Activated CD8-positive, alpha-beta T cell treated with anti-CD3 and anti-CD28 coated beads for 36 hours (primary cell): ENCODE results near the gene RBP4. TPM values are rescaled to one million over a fixed set of nuclear protein-coding genes. Genes with fewer than 3 reads are reported as not detected.

Experiments
- ATAC-seq: fragments of 200-7000 bp; cut with Tn5 transposase; one replicate; pipeline ENCODE4 v1.10.0; 2021; ENCODE audit warnings: mild to moderate bottlenecking, moderate library complexity
- CTCF ChIA-PET: fragments of 350-600 bp; sonication (Branson Sonifier 250); formaldehyde crosslinking; loops from one replicate; lab custom pipeline; 2021; ENCODE audit warnings: antibody characterized with exemption; lab: Charles Lee
- POLR2A ChIA-PET: fragments of 350-600 bp; sonication (Branson Sonifier 250); formaldehyde crosslinking; loops from one replicate; lab custom pipeline; 2021; ENCODE audit warnings: antibody characterized with exemption; lab: Charles Lee
- DNase-seq: peaks from one replicate; pipeline ENCODE4 v3.0.0-alpha.2; 2020
- H3K27ac Mint-ChIP-seq: one replicate; pipeline ENCODE4 v1.8.0; 2021; ENCODE audit warnings: mild to moderate bottlenecking, mixed read lengths
- H3K27me3 Mint-ChIP-seq: one replicate; pipeline ENCODE4 v1.8.0; 2021; ENCODE audit warnings: mixed read lengths
- H3K36me3 Mint-ChIP-seq: one replicate; pipeline ENCODE4 v1.8.0; 2021; ENCODE audit warnings: low read depth, mixed read lengths
- H3K4me1 Mint-ChIP-seq: one replicate; pipeline ENCODE4 v1.8.0; 2021; ENCODE audit warnings: low read depth, mixed read lengths
- H3K4me3 Mint-ChIP-seq: one replicate; pipeline ENCODE4 v1.8.0; 2021; ENCODE audit warnings: mild to moderate bottlenecking, moderate library complexity, mixed read lengths
- H3K9me3 Mint-ChIP-seq: one replicate; pipeline ENCODE4 v1.8.0; 2021; ENCODE audit warnings: mixed read lengths
- CTCF ChIP-seq: fragments of 200-600 bp; IDR thresholded peaks from one replicate; pipeline ENCODE4 v1.8.0; 2022; ENCODE audit warnings: antibody characterized with exemption, mild to moderate bottlenecking
- intact Hi-C: fragments of 100-400 bp; cut with micrococcal nuclease; formaldehyde crosslinking; loops from one replicate; pipeline ENCODE4 v1.10.0; 2022
- total RNA-seq, 2 experiments: library from RNA; stranded (reverse); gene quantifications; one replicate each; pipeline ENCODE4 v1.2.3, GENCODE V29; 2021

RBP4 gene
- total RNA-seq, 2 experiments from 2014 or later = not detected

DNA sequence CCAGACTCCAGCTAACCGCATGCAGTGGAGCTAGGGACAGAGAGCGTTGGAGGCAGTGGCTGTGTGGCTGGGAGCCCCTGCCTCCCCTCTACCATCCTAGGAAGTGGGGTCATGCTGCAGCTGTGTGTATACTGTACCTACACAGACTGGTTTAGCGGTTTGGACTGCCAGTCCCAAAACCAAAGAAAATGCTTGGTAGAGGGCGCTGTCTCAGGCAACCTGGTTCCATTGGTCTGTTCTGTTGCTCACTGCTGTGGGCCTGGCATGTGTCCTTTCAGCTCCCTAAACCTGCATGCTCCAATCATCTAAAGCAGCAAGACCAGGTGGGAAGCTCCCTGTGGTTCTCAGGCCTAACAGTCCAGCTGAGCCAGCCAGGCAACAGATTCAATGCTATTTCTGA is 4.5 kb downstream of the RBP4 start:
- intact Hi-C loops = no loop called here
- TF ChIP-seq CTCF = no peak
- CTCF ChIA-PET = no interaction called here
- no peak for ATAC-seq
- POLR2A ChIA-PET = no interaction called here
- Mint-ChIP-seq H3K27ac (no peak overlapping the region), H3K36me3 (no peaks in the 10 kb centered on the region), H3K27me3 (peaks cover 6% of the 10 kb centered on the region), H3K4me1 (no peaks in the 10 kb centered on the region), H3K9me3 (no peaks in the 10 kb centered on the region), H3K4me3 (no peak overlapping the region)
- DNase-seq = no peak

GRCh38 chr10:93595378-93596161 is 5.5 kb downstream of the RBP4 start:
- ChIA-PET POLR2A (no interaction called here), CTCF (interaction anchor here (0.7 kb wide), 1 partner anchor 104 kb away, joined by 3 read pairs; no protein-coding TSS in a partner anchor)
- Mint-ChIP-seq H3K27ac (no peak overlapping the region), H3K4me1 (no peaks in the 10 kb centered on the region), H3K27me3 (peaks cover 5% of the 10 kb centered on the region), H3K4me3 (no peak overlapping the region), H3K9me3 (no peaks in the 10 kb centered on the region), H3K36me3 (no peaks in the 10 kb centered on the region)
- intact Hi-C loops = no loop called here
- no peak for TF ChIP-seq CTCF
- ATAC-seq (no peak), DNase-seq (no peak)

- Mint-ChIP-seq H3K27ac (no peak overlapping the region), H3K36me3 (no peaks in the 10 kb centered on the region), H3K4me1 (no peaks in the 10 kb centered on the region), H3K4me3 (no peak overlapping the region), H3K9me3 (no peaks in the 10 kb centered on the region), H3K27me3 (peaks cover 2% of the 10 kb centered on the region)
- ATAC-seq = no peak
- CTCF ChIA-PET = no interaction called here
- POLR2A ChIA-PET = no interaction called here
- intact Hi-C loops = no loop called here
- no peak for TF ChIP-seq CTCF
- no peak for DNase-seq
Observed at GRCh38 chr10:93594518-93594917, 6.5 kb downstream of the RBP4 start.

- Mint-ChIP-seq H3K27ac (no peak overlapping the region), H3K27me3 (peaks cover 3% of the 10 kb centered on the region), H3K4me1 (no peaks in the 10 kb centered on the region), H3K9me3 (no peaks in the 10 kb centered on the region), H3K4me3 (no peak overlapping the region), H3K36me3 (no peaks in the 10 kb centered on the region)
- ChIA-PET POLR2A (no interaction called here), CTCF (no interaction called here)
- ATAC-seq (no peak), DNase-seq (no peak)
- no peak for TF ChIP-seq CTCF
- intact Hi-C loops = no loop called here
Observed at GRCh38 chr10:93593749-93594148, 7.3 kb downstream of the RBP4 start.

DNA sequence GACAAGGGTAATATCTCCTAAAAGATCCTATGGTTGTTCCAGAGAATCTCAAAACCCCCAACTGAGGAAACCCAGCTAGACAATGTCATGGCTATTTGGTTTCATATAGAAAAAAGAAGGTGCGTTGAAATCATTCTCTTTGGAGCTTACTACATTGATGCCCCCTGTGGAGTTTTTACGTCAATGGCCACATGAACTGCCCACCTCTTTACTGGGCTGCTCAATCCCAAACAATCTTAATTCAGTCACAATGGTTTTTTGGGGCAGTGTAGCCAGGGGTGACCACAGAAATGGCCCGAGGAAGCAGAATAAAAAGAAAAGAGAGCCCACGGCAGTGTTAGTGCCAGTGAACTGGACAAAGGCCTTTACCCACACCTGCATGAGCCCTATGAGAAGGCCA is 7.8 kb downstream of the RBP4 start:
- POLR2A ChIA-PET = no interaction called here
- Mint-ChIP-seq H3K27me3 (peaks cover 3% of the 10 kb centered on the region), H3K27ac (no peak overlapping the region), H3K4me1 (no peaks in the 10 kb centered on the region), H3K4me3 (no peak overlapping the region), H3K9me3 (no peaks in the 10 kb centered on the region), H3K36me3 (no peaks in the 10 kb centered on the region)
- ATAC-seq (no peak), DNase-seq (no peak)
- intact Hi-C loops = no loop called here
- no peak for TF ChIP-seq CTCF
- CTCF ChIA-PET = no interaction called here
